H4 (cell line): ENCODE results near the gene CLNK. TPM values are rescaled to one million over a fixed set of nuclear protein-coding genes. Genes with fewer than 3 reads are reported as not detected.
A peak's percentile ranks its signal among the peaks of the same experiment; 100 is the strongest.

ENCODE experiments used
- DNase-seq: peaks from one replicate; pipeline ENCODE4 v3.0.0-alpha.2; 2015; ENCODE audit warnings: low spot score
- total RNA-seq: library from RNA; depleted of rRNA; stranded (reverse); fragments of >200 nt; shearing (Covaris generic); gene quantifications from 2 replicates; pipeline ENCODE4 v1.2.3, GENCODE V29; 2014

The CLNK gene
- total RNA-seq, 1 experiment from 2014 or later, result not detected

DNA sequence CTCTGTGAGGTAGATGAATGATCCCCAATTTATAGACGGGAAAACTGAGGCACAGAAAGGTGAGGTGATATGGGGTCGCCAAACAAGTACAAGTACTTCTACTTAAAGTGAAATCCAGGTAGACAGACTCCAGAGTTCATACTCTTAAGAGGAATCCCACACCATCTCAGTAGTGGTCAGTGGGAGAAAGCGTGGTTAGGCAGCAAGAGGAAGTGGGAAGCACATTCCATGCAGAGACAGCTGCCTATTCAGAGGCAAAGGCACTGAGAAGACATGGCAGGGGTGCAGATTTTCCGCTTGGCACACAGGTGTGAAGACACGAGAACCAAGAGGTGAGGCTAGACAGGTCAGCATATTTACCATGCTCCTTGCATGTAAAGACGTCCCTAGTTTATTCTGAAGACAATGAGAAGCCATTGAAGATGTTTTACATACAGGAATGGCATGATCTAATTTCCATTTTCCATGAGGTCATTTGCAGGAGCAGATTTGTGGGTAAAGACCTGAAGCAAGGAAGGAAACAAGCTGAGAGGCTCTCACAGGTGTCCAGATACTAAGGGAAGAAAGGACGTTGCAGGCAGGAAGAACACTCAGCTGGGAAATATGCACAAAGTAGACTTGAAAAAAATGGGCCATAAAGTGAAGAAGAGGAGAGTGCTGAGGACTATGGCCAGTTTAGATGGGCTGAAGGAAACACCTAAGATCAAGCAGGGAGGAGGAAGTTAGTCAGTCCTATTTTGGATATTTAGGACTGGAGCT lies 17.3 kb upstream of the CLNK start:
- peak; percentile 40 for DNase-seq

DNA sequence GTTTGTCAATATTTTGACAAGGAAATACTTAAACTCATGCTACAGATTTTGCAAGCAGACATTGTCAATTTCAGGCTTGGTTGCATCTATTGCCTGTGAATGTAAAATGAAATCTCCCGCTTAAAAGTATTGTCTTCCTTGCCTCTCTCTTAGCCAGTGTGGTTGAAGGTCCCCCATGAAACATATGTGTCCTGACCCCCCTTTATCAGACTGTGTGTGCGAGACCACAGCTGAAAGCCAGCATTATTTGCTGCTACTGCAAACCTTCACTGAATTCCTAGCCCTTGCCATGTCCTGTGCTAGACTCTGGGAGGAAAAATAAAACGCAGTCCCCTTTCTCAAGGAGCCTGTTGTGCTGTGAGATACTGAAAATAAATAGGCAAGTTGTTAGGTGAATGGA lies 16.6 kb upstream of the CLNK start:
- DNase-seq, result no peak

DNA sequence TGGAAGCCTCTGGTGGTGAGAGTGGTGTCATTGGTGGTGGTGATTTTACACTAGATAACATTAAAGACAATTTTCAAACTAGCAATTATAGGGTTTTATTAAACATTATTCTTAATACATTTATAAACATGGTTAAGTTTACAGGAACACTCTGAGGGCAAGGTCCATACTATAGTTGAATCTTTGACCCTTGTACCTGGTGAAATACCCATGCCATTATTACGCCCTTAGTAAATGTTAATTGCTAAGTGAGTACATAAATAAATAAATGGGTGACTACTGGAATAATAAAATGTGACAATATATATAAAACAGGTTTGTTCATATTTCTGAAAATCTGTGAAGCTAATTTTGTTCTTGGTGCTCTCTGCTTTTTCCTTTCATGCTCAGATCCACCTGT lies 13.6 kb upstream of the CLNK start:
- DNase-seq, result no peak

- DNase-seq, result no peak
These were observed 12.5 kb upstream of the CLNK start for GRCh38 chr4:10697086-10697485.

DNA sequence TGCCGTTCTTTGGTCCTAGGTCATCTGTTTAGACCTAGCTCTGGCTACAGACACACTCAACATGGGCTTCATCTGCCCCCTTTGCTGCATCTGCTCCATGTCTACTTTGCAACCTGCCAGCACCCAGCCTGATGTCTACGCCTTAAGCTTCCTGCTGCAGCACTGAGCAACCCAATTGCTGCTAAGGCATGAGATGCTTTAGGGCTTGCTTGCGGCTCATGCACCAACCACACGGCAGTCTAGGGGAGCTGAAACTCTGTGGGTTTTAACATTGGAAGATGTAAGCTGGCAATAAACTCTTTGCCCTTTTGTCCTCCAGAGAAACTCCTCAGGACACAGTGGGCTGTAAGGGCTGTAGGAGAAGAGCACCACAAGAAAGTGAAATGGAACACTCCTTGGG lies 11.7 kb upstream of the CLNK start:
- no peak for DNase-seq

- DNase-seq, result no peak
These were observed 10.3 kb upstream of the CLNK start for GRCh38 chr4:10694828-10695209.

DNA sequence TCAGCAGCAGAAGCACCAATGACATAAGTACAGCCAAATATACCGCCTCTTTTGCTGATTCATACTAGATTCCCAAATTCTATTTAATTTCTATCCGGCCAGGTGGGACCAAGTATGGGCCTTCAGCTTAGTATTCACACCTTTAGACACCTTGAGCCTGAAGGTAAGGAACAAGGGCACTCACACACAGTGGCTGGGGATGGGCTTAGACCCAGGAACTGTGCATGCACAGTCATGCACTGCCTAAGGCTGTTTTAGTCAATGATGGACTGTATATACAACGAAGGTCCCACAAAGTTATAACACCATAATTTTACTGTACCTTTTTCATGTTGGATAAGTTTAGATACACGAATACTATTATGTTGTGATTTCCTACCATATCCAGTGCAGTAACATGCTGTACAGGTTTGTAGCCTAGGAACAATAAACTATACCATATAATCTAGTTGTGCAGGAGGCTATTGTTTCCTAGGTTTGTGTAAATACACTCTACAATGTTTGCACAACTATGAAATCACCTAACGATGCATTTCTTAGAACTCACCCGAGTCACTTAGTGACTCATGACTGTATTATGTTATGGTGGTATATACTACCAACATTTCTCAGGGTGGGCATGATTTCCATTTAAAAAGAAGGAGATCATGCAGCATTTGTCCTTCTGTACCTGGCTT lies 9.7 kb upstream of the CLNK start:
- no peak for DNase-seq

DNA sequence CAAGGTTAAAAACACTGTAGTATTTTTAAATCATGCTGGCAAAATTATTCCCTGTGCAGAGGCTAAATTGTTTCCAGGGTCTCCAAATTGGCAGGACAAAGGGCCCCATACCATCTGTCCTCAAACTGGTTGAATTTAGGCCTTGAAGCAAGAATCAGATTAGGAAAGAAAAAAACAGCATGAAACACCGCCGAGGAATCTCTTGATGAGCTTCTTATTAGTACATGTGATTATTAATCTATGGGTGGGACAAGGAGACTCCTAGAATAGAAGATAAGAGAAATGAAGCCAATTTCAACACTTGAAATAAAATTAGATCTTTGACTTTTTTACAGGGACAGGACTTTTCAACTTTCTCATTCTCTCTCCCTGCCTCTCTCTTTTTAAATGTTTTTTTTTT lies 7.1 kb upstream of the CLNK start:
- DNase-seq, result no peak

DNA sequence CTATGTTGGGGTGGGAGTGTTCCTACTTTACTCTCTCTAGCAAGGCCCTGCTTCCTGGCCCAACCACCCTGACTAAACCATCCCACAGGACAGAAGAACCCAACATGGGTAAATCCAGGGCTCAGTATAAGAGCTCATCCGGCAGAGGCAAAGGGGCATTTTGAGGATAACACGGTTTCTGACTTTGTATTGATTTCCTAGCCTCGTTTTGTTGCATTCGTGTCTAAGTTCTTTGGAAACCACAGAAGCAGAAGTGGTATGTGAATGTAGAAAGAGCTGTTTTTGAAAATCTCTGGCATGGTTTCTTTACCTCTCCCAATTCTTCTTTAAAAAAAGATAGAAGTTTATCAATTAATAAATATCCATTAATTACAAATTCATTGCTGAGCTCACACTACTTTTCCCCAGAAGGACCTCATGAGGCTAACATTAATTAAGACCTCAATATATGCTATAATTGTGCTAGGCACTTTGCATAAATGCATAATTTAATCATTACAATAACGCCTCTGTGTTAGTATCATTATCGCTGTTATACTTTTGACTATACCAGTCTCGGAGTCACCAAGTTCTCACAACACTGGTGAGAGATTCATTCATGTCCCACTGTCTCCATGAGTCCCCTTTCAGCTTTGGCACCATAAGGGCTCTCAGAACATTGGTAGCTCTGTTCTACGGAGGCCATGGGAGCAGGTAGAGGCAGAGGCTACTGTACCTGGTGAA lies 5.8 kb upstream of the CLNK start:
- DNase-seq, result no peak

- DNase-seq, result no peak
These were observed 4.3 kb upstream of the CLNK start for GRCh38 chr4:10688846-10689245.

- DNase-seq, result no peak
These were observed 3.5 kb upstream of the CLNK start for GRCh38 chr4:10688022-10688421.

DNA sequence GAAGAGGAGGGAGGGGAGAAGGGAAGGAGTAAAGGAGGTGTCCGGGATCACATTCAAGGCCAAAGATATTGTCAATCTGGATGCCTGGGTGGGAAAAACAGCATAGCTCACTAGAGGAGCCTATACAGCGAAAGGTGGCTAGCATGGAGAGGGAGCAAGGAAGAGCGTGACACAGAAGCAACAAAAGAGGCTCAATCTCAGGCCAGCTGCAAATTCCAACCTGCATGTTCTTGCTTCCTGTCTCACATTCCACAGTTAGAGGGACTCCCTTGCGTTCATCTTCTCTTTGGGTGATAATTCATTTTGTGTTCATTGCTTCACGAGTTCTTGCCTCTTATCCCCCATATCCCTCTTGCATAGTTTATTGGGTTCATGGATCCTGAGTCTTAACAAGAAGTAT lies 3.0 kb upstream of the CLNK start:
- DNase-seq, result no peak

DNA sequence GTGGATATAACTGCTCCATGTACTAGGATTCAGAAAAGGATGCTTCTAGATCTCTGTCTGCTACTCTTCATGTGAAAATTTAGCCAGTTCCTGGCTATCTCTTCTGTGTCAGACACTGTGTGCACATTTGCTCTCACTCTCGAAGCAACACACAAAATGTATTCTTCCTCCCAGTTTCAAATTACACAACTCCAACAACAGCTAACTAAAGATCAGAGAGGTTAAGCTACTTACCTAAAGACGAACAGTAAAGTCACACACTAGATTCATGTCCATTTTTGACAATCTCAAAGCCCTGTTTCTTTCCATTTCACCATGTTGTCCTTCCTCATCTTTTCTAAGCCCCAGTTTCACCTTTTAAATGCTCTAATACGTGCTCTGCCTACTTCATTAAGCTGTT lies 2.2 kb downstream of the CLNK start:
- DNase-seq, result no peak

- no peak for DNase-seq
These were observed 6.6 kb downstream of the CLNK start for GRCh38 chr4:10677796-10678497.

- no peak for DNase-seq
These were observed 10.7 kb downstream of the CLNK start for GRCh38 chr4:10673817-10674369.

DNA sequence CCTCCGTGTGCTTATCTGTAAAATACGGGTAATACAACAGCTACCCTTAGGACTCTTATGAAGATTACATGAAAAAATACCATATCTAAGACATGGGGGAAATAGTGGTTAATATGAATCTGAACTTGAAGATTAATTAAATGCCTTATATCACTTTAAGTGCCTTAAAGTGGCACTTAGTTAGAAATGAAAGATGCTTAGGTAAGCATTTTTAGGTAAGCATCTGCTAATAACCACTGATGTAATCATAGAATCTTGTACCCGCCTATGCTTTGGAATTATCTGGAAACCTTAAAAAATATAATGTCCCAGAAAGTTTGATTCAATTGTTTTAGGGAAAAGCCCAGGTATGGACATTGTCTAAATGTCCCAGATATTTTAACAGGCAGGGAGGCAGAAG lies 12.2 kb downstream of the CLNK start:
- no peak for DNase-seq

GRCh38 chr4:10671799-10672198 lies 12.8 kb downstream of the CLNK start:
- DNase-seq, result no peak

DNA sequence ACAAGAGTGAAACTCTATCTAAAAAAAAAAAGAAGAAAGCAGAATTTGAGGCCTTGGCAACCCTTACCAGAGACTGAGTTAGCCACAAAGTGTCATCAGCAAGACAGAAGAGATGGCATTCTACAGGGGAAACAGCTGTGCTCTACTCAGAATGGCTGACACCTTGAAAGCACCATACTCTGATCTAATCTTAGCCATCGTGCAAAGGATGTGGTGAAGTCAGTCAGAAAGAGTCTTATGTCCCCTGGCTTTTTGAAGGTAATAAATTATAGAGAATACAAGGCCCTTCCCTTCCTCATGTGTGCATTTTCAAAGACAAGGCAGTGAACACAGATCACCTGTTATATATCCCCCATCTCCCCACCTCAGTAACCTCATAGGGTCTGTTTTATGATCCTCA lies 13.2 kb downstream of the CLNK start:
- DNase-seq, result no peak

- no peak for DNase-seq
These were observed 14.2 kb downstream of the CLNK start for GRCh38 chr4:10670321-10670720.

DNA sequence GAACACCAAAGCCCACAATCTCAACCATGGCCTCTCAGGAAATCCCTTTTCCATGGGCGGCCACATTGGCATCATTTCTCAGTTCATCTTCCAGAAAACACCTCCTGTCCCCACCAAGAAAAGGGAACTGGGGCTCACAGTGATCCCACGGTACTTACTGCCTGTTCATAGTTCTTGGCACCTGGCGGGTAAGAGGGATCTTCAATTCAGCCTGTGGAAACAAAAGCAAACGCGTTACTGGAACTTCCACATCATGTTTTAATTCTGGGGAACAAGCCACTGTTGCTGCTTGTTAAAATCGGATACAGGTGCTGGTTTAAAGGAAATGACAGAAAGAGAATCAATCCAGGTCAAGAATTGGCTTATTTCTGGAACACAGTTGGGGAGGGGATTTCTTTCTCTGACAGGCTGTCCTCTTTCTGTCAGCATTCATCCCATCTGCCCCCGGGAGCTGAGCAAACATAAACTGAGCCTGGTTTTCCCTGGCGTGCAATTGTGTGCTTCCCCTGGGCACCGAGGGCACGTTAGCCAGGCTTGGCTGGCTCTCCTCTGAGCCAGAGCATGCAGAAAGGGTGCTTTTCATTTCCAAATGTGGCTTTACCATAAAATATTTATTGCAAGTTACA lies 16.8 kb downstream of the CLNK start:
- no peak for DNase-seq

- DNase-seq, result no peak
These were observed 18.0 kb downstream of the CLNK start for GRCh38 chr4:10666616-10667015.

DNA sequence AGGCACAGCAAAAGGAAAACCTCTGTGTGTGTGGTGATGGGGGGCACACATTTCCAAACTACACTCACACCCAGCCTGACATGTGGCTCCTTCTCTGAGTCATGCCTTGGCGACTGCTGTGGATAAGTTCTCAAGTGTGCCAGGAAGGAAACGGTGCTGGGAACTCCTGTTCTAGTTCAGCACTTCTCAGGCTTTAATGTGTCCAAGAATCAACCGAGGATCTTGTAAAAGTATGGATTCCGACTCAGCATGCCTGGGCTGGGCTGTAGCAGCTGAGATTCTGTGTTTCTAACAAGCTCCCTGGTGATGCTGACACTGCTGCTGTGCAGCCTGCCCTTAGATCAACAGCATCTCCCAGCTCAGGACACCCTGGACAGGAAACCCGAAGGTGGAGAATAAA lies 20.2 kb downstream of the CLNK start:
- DNase-seq, result peak; percentile 86
